GM18498 (cell line): ENCODE measurements around the gene SSBP4.

Experiments used
- ATAC-seq: cut with Tn5 transposase; IDR thresholded peaks from one replicate; pipeline ENCODE4 v1.9.1; 2021; ENCODE audit warnings: mild to moderate bottlenecking, moderate library complexity; ENCODE audit not compliant: unreplicated experiment

Gene SSBP4

GRCh38 chr19:18481505-18482222, 62.5 kb downstream of the SSBP4 start:
- no peak for ATAC-seq

DNA sequence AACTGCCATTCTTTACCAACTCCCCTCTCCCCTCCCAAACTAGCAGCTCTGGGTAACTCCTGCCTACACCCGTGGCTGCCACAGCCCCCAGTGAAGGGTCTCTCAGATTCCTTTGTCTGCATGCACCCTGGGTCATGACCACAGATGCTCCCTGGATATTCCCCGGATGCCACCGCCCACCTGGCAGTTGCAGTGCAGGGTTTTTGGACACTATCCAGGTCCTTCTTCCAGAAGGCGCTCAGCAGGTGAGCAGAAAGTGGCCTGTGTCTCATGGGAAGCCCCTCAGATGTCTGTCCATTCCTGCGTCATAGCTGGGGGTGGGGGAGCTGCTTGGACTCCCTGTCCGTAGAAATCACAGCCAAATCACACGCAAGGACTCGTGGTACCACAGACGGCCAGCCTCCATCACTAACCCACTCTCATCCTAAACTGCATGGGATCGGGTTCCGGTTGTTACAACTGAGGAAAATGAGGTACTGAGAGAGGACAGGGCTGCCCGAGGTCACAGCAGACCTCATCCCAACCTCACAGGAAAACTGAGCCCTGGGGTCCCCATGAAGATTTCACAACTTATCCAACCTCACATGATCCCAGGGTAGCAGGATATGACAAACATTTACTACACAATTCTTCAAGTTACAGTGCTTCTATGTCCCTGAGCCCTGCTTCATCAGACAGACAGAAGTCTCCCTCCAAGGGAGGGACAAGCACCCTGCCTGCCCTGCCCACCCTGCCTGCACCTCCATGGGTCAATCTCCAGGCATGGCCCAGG, 64.1 kb downstream of the SSBP4 start:
- no peak for ATAC-seq
